ENCODE measurements around the gene PGBD5.

PGBD5 gene

GRCh38 chr1:230395932-230396331 is 30.2 kb downstream of the PGBD5 start:
- H3K4me3 ChIP-seq (replicated peaks in 1 of 2; ENCODE audit: low read depth in 2 of 2, low read length in 2 of 2) = no peak overlapping the region
- no peak for TF ChIP-seq CTCF (IDR thresholded peaks at IDR 0.05; ENCODE audit: low read depth, low read length)
- no peak for DNase-seq (ENCODE audit: low read depth in 2 of 2)

GRCh38 chr1:230394741-230395140 is 31.4 kb downstream of the PGBD5 start:
- DNase-seq (ENCODE audit: low read depth in 2 of 2) = no peak
- no peak overlapping the region for H3K4me3 ChIP-seq (replicated peaks in 1 of 2; ENCODE audit: low read depth in 2 of 2, low read length in 2 of 2)
- no peak for TF ChIP-seq CTCF (IDR thresholded peaks at IDR 0.05; ENCODE audit: low read depth, low read length)

- DNase-seq (ENCODE audit: low read depth in 2 of 2) = no peak
- no peak overlapping the region for H3K4me3 ChIP-seq (replicated peaks in 1 of 2; ENCODE audit: low read depth in 2 of 2, low read length in 2 of 2)
- TF ChIP-seq CTCF (IDR thresholded peaks at IDR 0.05; ENCODE audit: low read depth, low read length) = no peak
These were observed 32.0 kb downstream of the PGBD5 start for GRCh38 chr1:230394134-230394533.

- no peak for DNase-seq (ENCODE audit: low read depth in 2 of 2)
- TF ChIP-seq CTCF (IDR thresholded peaks at IDR 0.05; ENCODE audit: low read depth, low read length) = no peak
- no peak overlapping the region for H3K4me3 ChIP-seq (replicated peaks in 1 of 2; ENCODE audit: low read depth in 2 of 2, low read length in 2 of 2)
These were observed 32.4 kb downstream of the PGBD5 start for GRCh38 chr1:230393722-230394121.

GRCh38 chr1:230392920-230393521 is 33.1 kb downstream of the PGBD5 start:
- no peak overlapping the region for H3K4me3 ChIP-seq (replicated peaks in 1 of 2; ENCODE audit: low read depth in 2 of 2, low read length in 2 of 2)
- no peak for TF ChIP-seq CTCF (IDR thresholded peaks at IDR 0.05; ENCODE audit: low read depth, low read length)
- DNase-seq (ENCODE audit: low read depth in 2 of 2) = no peak

GRCh38 chr1:230392536-230392909 is 33.6 kb downstream of the PGBD5 start:
- DNase-seq (ENCODE audit: low read depth in 2 of 2) = no peak
- H3K4me3 ChIP-seq (replicated peaks in 1 of 2; ENCODE audit: low read depth in 2 of 2, low read length in 2 of 2) = no peak overlapping the region
- no peak for TF ChIP-seq CTCF (IDR thresholded peaks at IDR 0.05; ENCODE audit: low read depth, low read length)

All from cardiac fibroblast (primary cell).